GM21529 (cell line): ENCODE measurements around the gene ENDOV.

Experiments used
- ATAC-seq: cut with Tn5 transposase; IDR thresholded peaks from one replicate; pipeline ENCODE4 v1.9.1; 2021; ENCODE audit not compliant: unreplicated experiment

Gene ENDOV

GRCh38 chr17:80465327-80465974 lies 50.5 kb downstream of the ENDOV start:
- no peak for ATAC-seq

DNA sequence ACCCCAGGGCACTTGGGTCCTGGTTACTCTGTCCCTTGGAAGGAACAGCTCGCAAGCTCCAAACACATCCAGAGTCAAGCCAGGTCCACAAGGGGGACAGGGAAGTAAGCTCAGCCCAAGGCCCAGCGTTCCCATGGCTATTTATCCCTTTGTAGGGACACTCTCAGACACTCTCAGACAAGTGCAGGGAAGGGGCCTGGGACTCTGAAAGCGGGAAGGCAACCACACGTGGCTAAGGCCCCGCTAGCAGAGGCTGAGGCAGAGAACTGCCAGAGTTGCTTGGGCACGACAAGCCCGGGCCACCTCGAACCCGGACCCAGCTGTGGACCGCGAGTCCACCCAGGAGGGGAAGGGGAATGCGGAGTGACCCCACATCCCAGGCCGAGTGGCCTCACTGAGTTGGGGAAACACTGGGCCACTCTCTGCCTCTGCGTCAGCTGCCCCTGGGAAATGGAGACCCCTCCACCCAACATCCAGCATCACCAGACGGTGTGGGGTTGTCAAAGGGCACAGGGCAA lies 51.3 kb downstream of the ENDOV start:
- no peak for ATAC-seq

GRCh38 chr17:80468242-80468641 lies 53.3 kb downstream of the ENDOV start:
- no peak for ATAC-seq

- ATAC-seq = no peak
Measured at GRCh38 chr17:80468781-80469493, 54.0 kb downstream of the ENDOV start.

DNA sequence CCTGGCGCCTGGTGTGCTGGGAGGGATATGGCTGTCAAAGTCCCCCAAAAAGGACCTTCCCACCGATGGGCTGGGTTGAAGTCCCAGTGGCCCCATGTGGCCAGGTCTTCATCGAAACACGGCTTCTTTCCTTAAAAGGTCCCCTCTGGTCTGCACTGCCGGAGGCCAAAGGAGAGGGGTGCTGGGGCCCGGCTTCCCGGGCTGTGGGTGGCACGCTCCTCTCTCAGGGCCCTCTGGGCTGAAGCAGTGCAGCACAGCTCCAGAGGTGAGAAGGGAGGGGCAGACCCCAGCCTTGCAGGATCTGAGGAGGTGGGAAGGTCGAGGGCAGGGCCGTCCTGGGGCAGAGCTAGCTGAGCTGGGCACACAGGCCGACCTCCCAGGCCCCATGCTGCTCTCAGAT lies 54.7 kb downstream of the ENDOV start:
- no peak for ATAC-seq

- ATAC-seq = no peak
Measured at GRCh38 chr17:80470603-80471002, 55.6 kb downstream of the ENDOV start.

- no peak for ATAC-seq
Measured at GRCh38 chr17:80471922-80472321, 57.0 kb downstream of the ENDOV start.

DNA sequence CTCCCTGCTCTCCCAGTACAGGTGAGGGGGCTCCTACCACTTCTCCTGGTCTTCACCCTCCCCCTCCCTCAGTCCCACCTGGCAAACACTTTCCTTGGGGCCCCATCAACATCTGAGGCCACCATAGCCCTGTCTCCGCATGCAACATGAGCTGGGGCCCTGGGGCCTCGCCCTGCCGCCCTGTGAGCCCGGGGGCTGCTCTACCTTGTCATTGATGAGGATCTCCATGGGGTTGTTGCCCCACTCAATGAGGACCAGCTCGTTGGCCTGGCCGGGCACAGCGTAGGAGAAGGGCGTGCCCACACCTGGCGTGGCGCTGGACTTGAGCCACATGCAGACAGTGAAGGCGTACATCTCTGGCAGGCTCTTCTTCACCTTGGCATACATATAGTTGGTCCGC lies 58.0 kb downstream of the ENDOV start:
- no peak for ATAC-seq

- no peak for ATAC-seq
Measured at GRCh38 chr17:80473701-80474100, 58.7 kb downstream of the ENDOV start.

DNA sequence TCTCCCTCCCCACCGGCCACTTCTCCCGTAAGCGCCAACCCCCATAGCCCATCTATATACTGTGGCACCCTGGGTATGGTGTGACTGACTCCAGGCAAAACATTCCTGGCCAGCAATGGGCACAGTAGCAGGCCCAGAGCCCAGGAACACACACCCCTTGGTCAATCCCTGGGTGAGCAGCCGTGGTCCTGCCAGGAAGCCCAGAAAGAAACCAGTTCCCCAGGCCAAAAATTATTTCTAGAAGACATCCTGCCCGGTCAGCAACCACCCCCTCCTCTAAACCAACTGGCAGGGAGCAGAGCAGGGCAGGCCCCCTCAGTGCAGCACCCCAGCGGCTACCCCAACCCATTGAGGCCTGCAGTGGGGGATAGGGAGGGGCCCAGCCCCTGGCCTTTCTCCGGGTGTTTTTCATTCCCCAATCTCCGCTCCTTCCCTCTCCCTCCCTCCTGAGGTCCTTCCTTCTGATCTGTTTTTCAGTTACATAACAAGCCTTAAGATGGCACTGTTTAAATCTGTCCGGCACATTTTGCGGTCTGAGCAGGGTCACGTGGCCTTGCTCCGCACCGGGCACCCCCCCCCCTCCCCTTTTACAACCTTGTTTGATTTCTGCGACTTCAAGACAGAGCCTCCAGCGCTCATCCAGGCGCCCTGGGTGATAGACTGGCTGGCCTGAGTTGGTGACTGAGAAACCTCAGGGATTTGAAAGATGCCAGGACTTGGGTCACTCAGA lies 59.4 kb downstream of the ENDOV start:
- ATAC-seq = no peak

GRCh38 chr17:80474961-80475909 lies 60.3 kb downstream of the ENDOV start:
- ATAC-seq = no peak

- no peak for ATAC-seq
Measured at GRCh38 chr17:80475910-80476876, 61.2 kb downstream of the ENDOV start, which contains the start of gene NPTX1. TSS of gene NPTX1 (minus strand) at chr17:80476607. CDS start at chr17:80476446, 161 bp downstream.

DNA sequence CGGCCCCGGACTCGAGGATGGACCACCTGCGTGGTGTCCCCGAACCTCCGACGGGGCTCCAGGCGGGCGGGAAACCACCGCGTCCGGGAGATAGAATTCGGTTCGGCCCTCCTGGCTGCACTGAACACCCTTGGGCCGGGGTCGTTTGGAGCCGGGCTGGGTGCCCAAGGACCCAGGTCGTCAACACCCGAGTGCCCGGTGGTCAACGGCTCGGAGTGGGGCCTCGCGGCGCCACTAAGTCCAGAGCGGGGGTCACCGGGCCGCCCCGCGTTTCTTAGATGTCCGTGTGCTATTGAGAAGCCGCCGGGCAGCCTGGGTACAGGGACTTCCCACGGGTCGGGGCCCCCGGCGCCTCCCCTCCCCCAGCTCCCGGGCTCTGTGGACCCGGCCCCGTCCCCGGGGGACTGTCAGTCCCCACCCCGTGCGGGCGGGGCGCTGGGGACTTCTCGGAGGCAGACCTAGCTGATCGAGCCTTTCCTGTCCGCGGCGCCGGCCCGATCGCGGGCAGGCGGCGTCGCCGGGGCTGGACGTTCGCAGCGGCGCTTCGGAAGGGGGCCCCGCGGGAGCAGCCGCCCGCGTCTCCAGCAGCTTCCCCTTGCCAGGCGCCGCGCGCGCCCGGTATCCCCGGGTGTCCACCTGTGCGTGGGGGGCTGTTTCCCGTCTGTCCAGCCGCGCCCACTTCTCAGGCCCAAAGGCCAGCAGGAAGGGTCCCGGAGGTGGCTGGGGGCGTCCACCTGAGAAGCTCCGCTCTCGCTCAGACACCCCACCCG lies 62.1 kb downstream of the ENDOV start:
- ATAC-seq = no peak

DNA sequence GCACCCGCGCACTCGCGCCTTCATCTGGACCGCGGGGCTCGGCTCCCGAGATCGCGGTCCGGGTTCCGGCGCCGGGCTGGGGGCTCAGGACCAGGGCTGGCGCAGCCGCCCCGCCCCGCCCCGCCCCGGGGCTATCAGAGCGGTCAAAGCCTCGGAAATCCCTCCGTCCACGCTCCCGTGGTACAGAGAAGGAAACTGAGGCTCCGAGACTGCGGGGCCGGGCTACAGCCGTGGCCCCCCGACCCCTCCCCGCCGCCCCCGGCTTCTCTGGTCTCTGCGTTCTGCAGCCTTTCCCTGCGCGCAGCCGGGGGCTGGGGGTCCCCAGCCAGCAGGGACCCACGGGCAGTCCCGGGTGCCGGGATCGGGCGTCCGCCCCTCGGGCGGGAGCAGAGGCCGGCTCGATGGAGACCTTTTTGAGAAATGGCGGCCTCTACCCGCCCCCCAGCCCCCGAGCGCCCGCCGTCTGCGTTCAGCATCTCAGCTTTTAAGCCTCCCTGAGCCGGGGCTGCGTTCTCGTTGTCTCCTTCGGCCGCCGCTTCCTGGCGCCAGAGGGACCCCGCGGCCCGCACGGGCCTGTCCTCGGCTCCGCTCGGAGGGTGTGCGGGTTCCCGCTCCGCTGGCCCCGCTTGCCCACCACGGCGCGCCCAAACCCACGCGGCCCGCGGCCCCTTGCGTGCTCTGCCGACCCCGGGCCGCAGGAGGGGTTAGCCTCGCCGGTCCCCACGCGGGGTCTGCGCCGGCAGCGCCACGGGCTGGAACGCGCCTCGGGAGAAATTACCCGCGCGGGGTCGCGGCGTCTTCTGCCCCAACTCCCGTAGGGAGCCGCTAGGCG lies 62.9 kb downstream of the ENDOV start:
- no peak for ATAC-seq

- ATAC-seq = no peak
Measured at GRCh38 chr17:80478487-80479245, 63.7 kb downstream of the ENDOV start.

GRCh38 chr17:80479246-80479566 lies 64.2 kb downstream of the ENDOV start:
- no peak for ATAC-seq

DNA sequence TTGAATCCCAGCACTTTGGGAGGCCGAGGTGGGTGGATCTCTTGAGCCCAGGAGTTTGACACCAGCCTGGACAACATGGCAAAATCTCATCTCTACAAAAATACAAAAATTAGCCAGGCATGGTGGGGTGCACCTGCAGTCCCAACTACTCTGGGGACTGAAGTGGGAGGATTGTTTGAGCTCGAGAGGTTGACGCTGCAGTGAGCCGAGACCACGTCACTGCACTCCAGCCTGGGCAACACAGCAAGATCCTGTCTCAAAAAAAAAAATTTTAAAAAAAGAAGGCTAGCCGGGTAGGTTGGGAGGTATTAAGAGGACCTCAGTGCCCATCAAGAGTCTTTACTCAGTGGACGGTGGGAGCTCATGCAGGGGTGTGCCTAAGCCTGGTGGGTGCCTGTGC lies 65.3 kb downstream of the ENDOV start:
- ATAC-seq = no peak
